NCI-H82 treated with DMSO at 0.1 percent for 48 hours (cell line): Measurements from ENCODE around the gene ACAP1.
"Not testable (repeated sequence)": the region's sequence is repeated elsewhere in the genome, so short reads cannot be mapped to it uniquely, and the experiment has no call there.

Source experiments
- DNase-seq: peaks from one replicate; lab custom pipeline; 2025; ENCODE audit not compliant: unreplicated experiment; lab: John Stamatoyannopoulos, UW

ACAP1 gene

GRCh38 chr17:7354262-7354843, 18.0 kb downstream of the ACAP1 start:
- no peak for DNase-seq

- no peak for DNase-seq
These were observed 18.7 kb downstream of the ACAP1 start, which contains the start of gene TMEM95 for GRCh38 chr17:7355053-7355452. Gene TMEM95, plus strand, starts transcription at chr17:7355156. Its CDS starts 49 bp downstream, at chr17:7355205.

- no peak for DNase-seq
These were observed 19.2 kb downstream of the ACAP1 start for GRCh38 chr17:7355573-7355972.

GRCh38 chr17:7356072-7356549, 19.8 kb downstream of the ACAP1 start:
- DNase-seq = peak; percentile 30

GRCh38 chr17:7356756-7357155, 20.4 kb downstream of the ACAP1 start:
- no peak for DNase-seq

GRCh38 chr17:7357381-7357780, 21.1 kb downstream of the ACAP1 start:
- DNase-seq = no peak

GRCh38 chr17:7361906-7362305, 25.6 kb downstream of the ACAP1 start:
- no peak for DNase-seq

GRCh38 chr17:7363311-7363710, 27.0 kb downstream of the ACAP1 start:
- no peak for DNase-seq

GRCh38 chr17:7365963-7366362, 29.6 kb downstream of the ACAP1 start:
- not testable (repeated sequence) for DNase-seq

- no peak for DNase-seq
These were observed 30.8 kb downstream of the ACAP1 start for GRCh38 chr17:7367083-7367482.

- DNase-seq = no peak
These were observed 31.7 kb downstream of the ACAP1 start for GRCh38 chr17:7367918-7368598.

GRCh38 chr17:7368599-7368994, 32.3 kb downstream of the ACAP1 start:
- DNase-seq = not testable (repeated sequence)

GRCh38 chr17:7369825-7370224, 33.5 kb downstream of the ACAP1 start:
- no peak for DNase-seq

- DNase-seq = no peak
These were observed 34.5 kb downstream of the ACAP1 start for GRCh38 chr17:7370853-7371252.

- no peak for DNase-seq
These were observed 38.0 kb downstream of the ACAP1 start for GRCh38 chr17:7374353-7374752.

GRCh38 chr17:7379134-7379533, 42.8 kb downstream of the ACAP1 start:
- DNase-seq = no peak

- DNase-seq = no peak
These were observed 44.0 kb downstream of the ACAP1 start for GRCh38 chr17:7380321-7380720.

GRCh38 chr17:7380855-7381683, 44.7 kb downstream of the ACAP1 start, which contains the start of gene TNK1:
Gene TNK1, plus strand, starts transcription at chr17:7381089. Its CDS starts 1,838 bp downstream, at chr17:7382927.
- no peak for DNase-seq

GRCh38 chr17:7382901-7383300, 46.6 kb downstream of the ACAP1 start:
- no peak for DNase-seq

GRCh38 chr17:7383371-7383741, 47.0 kb downstream of the ACAP1 start:
- DNase-seq = no peak

GRCh38 chr17:7383742-7384488, 47.6 kb downstream of the ACAP1 start:
- peak; percentile 16 for DNase-seq
